GM19099 (cell line): ENCODE data around the gene FAM13C.

ENCODE experiments used
- POLR2A ChIP-seq: IDR thresholded peaks from 3 replicates; pipeline ENCODE4 v1.6.1; 2011; ENCODE audit warnings: low read depth; ENCODE audit not compliant: insufficient read length; ENCODE audit errors: extremely low read depth

FAM13C gene

GRCh38 chr10:59374916-59375315, 12.6 kb upstream of the FAM13C start:
- TF ChIP-seq POLR2A: no peak

- TF ChIP-seq POLR2A: no peak
Measured at GRCh38 chr10:59373071-59373470, 10.7 kb upstream of the FAM13C start.

- TF ChIP-seq POLR2A: no peak
Measured at GRCh38 chr10:59372543-59372942, 10.2 kb upstream of the FAM13C start.

GRCh38 chr10:59366290-59366689, 3.9 kb upstream of the FAM13C start:
- TF ChIP-seq POLR2A: no peak

GRCh38 chr10:59363446-59363958, 1.2 kb upstream of the FAM13C start:
- TF ChIP-seq POLR2A: no peak

GRCh38 chr10:59362959-59363381, 621 bp upstream of the FAM13C start:
- no peak for TF ChIP-seq POLR2A

GRCh38 chr10:59361663-59362143, 646 bp downstream of the FAM13C start:
- TF ChIP-seq POLR2A: no peak

- no peak for TF ChIP-seq POLR2A
Measured at GRCh38 chr10:59360605-59361405, 1.5 kb downstream of the FAM13C start.

GRCh38 chr10:59358576-59358975, 3.8 kb downstream of the FAM13C start:
- no peak for TF ChIP-seq POLR2A

- TF ChIP-seq POLR2A: no peak
Measured at GRCh38 chr10:59354434-59354833, 7.9 kb downstream of the FAM13C start.

GRCh38 chr10:59350558-59350957, 11.8 kb downstream of the FAM13C start:
- TF ChIP-seq POLR2A: no peak

GRCh38 chr10:59346321-59346720, 16.0 kb downstream of the FAM13C start:
- no peak for TF ChIP-seq POLR2A

- TF ChIP-seq POLR2A: no peak
Measured at GRCh38 chr10:59342723-59343122, 19.6 kb downstream of the FAM13C start.

GRCh38 chr10:59342000-59342399, 20.3 kb downstream of the FAM13C start:
- TF ChIP-seq POLR2A: no peak

GRCh38 chr10:59340285-59340684, 22.1 kb downstream of the FAM13C start:
- TF ChIP-seq POLR2A: no peak

GRCh38 chr10:59339351-59339750, 23.0 kb downstream of the FAM13C start:
- TF ChIP-seq POLR2A: no peak

GRCh38 chr10:59337201-59337652, 25.1 kb downstream of the FAM13C start:
- no peak for TF ChIP-seq POLR2A

GRCh38 chr10:59336632-59337031, 25.7 kb downstream of the FAM13C start:
- no peak for TF ChIP-seq POLR2A
